Mucosa of rectum (tissue), 2 donors: ENCODE results near the gene DES.

Source experiments
- H3K27ac ChIP-seq, 2 donors: one replicate each; pipeline ENCODE4 v1.7.0; 2013; ENCODE audit warnings: inconsistent platforms in 2 of 2, low read depth in 2 of 2, low read length in 2 of 2
- H3K27me3 ChIP-seq, 2 donors: one replicate each; pipeline ENCODE4 v1.7.0; 2013; ENCODE audit warnings: low read length in 2 of 2; ENCODE audit not compliant: control insufficient read depth in 2 of 2, insufficient read depth in 2 of 2
- H3K36me3 ChIP-seq, 2 donors: one replicate each; pipeline ENCODE4 v1.7.0; 2013; ENCODE audit warnings: low read length in 2 of 2; ENCODE audit not compliant: control insufficient read depth in 2 of 2, insufficient read depth in 2 of 2
- H3K4me1 ChIP-seq, 2 donors: one replicate each; pipeline ENCODE4 v1.7.0; 2013; ENCODE audit warnings: low read length in 2 of 2, mild to moderate bottlenecking in 1 of 2; ENCODE audit not compliant: control insufficient read depth in 2 of 2, insufficient read depth in 2 of 2
- H3K4me3 ChIP-seq, 2 donors: one replicate each; pipeline ENCODE4 v1.7.0; 2013; ENCODE audit warnings: low read length in 2 of 2
- H3K9ac ChIP-seq, 2 donors: one replicate each; pipeline ENCODE4 v1.7.0; 2013; ENCODE audit warnings: low read length in 2 of 2, low read depth in 1 of 2, mild to moderate bottlenecking in 1 of 2
- H3K9me3 ChIP-seq, 2 donors: one replicate each; pipeline ENCODE4 v1.7.0; 2013; ENCODE audit warnings: low read length in 2 of 2; ENCODE audit not compliant: control insufficient read depth in 2 of 2
- donor health status: healthy.
- donor health status: Normal muscosa, but diverticular disease.

Gene DES

DNA sequence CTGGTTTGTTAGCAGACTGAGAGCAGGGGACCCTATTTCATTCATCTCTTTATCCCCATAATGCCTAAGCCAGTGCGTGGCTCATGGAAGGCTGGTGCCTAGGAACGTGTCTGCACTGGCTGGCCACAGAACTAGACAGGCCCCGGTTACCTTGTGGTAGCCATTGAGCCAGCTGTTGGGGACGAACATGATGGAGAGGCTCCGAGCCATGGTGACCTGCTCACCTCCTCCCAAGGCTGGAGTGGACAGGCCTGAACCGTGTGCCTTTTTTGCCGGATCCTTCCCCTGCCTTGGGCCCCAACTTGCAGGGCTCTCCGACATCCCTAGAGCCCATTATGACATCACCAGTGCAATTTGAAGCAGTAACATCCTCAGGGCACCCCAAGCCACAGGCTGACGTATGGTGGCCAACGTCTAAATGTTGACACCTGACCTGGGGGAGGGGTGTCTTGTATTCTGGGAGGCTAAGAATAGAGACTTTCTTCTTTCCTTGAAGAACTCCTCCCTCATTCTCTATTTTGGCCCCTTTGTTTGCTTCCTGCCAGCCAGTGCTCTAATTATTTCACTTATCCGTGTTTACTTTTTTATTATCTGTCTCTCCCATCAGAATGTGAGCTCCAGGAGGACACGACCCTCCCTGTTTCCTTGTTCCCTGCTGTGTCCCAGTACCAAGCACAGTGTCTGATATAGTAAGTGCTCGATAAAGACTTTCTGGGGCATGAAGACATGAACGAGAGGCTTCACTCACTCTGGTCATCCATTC is 18.3 kb upstream of the DES start:
- no peaks in the 10 kb centered on the region for H3K9me3 ChIP-seq
- no peak overlapping the region for H3K4me3 ChIP-seq
- no peaks in the 10 kb centered on the region for H3K27me3 ChIP-seq
- no peak overlapping the region for H3K9ac ChIP-seq
- peak overlapping the region; percentile 48 to 83 for H3K27ac ChIP-seq
- H3K4me1 ChIP-seq: peaks cover 12 to 27% of the 10 kb centered on the region in 2 donors
- no peaks in the 10 kb centered on the region for H3K36me3 ChIP-seq

GRCh38 chr2:219400562-219400961 is 17.6 kb upstream of the DES start:
- H3K27me3 ChIP-seq: no peaks in the 10 kb centered on the region
- H3K4me3 ChIP-seq: no peak overlapping the region
- no peak overlapping the region for H3K27ac ChIP-seq
- no peaks in the 10 kb centered on the region for H3K36me3 ChIP-seq
- no peaks in the 10 kb centered on the region for H3K9me3 ChIP-seq
- no peak overlapping the region for H3K9ac ChIP-seq
- peaks cover 12 to 27% of the 10 kb centered on the region in 2 donors for H3K4me1 ChIP-seq

GRCh38 chr2:219401606-219402005 is 16.6 kb upstream of the DES start:
- Histone ChIP-seq H3K36me3 (no peaks in the 10 kb centered on the region), H3K9ac (no peak overlapping the region), H3K9me3 (no peaks in the 10 kb centered on the region), H3K4me1 (peaks cover 12 to 27% of the 10 kb centered on the region in 2 donors), H3K27me3 (no peaks in the 10 kb centered on the region), H3K27ac (no peak overlapping the region), H3K4me3 (no peak overlapping the region)

- Histone ChIP-seq H3K9ac (no peak overlapping the region), H3K4me1 (peaks cover 12 to 26% of the 10 kb centered on the region in 2 donors), H3K4me3 (no peak overlapping the region), H3K9me3 (no peaks in the 10 kb centered on the region), H3K27ac (no peak overlapping the region), H3K36me3 (no peaks in the 10 kb centered on the region), H3K27me3 (no peaks in the 10 kb centered on the region)
Observed at GRCh38 chr2:219402665-219403515, 15.3 kb upstream of the DES start.

DNA sequence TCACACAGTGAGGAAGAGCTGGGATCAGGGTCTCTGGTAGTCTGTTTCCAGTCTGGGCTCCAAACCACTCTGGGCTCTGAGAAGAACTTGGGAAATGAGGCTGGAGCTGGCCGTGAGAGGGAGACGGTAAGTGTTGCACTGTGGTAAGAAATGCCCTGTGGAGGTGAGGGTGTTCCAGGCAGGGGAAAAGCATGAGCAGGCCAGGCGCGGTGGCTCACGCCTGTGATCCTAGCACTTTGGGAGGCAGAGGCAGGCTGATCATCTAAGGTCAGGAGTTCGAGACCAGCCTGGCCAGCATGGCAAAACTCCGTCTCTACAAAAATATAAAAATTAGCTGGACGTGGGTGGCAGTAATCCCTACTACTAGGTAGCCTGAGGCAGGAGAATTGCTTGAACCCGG is 14.3 kb upstream of the DES start:
- H3K4me1 ChIP-seq: peaks cover 9 to 19% of the 10 kb centered on the region in 2 donors
- H3K4me3 ChIP-seq: no peak overlapping the region
- no peak overlapping the region for H3K9ac ChIP-seq
- no peaks in the 10 kb centered on the region for H3K27me3 ChIP-seq
- no peaks in the 10 kb centered on the region for H3K36me3 ChIP-seq
- H3K9me3 ChIP-seq: no peaks in the 10 kb centered on the region
- H3K27ac ChIP-seq: no peak overlapping the region

- no peaks in the 10 kb centered on the region for H3K36me3 ChIP-seq
- peak overlapping the region in 1 of 2 donors; percentile 57 for H3K27ac ChIP-seq
- no peak overlapping the region for H3K9ac ChIP-seq
- H3K27me3 ChIP-seq: peaks cover 0 to under 1% of the 10 kb centered on the region in 2 donors
- no peaks in the 10 kb centered on the region for H3K9me3 ChIP-seq
- H3K4me1 ChIP-seq: peaks cover 4 to 15% of the 10 kb centered on the region in 2 donors
- H3K4me3 ChIP-seq: no peak overlapping the region
Observed at GRCh38 chr2:219404291-219404910, 13.8 kb upstream of the DES start.

GRCh38 chr2:219404954-219405353 is 13.2 kb upstream of the DES start:
- no peaks in the 10 kb centered on the region for H3K9me3 ChIP-seq
- no peak overlapping the region for H3K9ac ChIP-seq
- H3K36me3 ChIP-seq: no peaks in the 10 kb centered on the region
- H3K4me1 ChIP-seq: peaks cover 1 to 10% of the 10 kb centered on the region in 2 donors
- peak overlapping the region; percentile 9 to 57 for H3K27ac ChIP-seq
- H3K4me3 ChIP-seq: no peak overlapping the region
- H3K27me3 ChIP-seq: peaks cover 0 to 1% of the 10 kb centered on the region in 2 donors

GRCh38 chr2:219405451-219405850 is 12.7 kb upstream of the DES start:
- H3K4me1 ChIP-seq: peaks cover 0 to 5% of the 10 kb centered on the region in 2 donors
- no peak overlapping the region for H3K9ac ChIP-seq
- H3K27me3 ChIP-seq: peaks cover 0 to 1% of the 10 kb centered on the region in 2 donors
- H3K36me3 ChIP-seq: no peaks in the 10 kb centered on the region
- no peaks in the 10 kb centered on the region for H3K9me3 ChIP-seq
- peak overlapping the region; percentile 9 to 57 for H3K27ac ChIP-seq
- no peak overlapping the region for H3K4me3 ChIP-seq

DNA sequence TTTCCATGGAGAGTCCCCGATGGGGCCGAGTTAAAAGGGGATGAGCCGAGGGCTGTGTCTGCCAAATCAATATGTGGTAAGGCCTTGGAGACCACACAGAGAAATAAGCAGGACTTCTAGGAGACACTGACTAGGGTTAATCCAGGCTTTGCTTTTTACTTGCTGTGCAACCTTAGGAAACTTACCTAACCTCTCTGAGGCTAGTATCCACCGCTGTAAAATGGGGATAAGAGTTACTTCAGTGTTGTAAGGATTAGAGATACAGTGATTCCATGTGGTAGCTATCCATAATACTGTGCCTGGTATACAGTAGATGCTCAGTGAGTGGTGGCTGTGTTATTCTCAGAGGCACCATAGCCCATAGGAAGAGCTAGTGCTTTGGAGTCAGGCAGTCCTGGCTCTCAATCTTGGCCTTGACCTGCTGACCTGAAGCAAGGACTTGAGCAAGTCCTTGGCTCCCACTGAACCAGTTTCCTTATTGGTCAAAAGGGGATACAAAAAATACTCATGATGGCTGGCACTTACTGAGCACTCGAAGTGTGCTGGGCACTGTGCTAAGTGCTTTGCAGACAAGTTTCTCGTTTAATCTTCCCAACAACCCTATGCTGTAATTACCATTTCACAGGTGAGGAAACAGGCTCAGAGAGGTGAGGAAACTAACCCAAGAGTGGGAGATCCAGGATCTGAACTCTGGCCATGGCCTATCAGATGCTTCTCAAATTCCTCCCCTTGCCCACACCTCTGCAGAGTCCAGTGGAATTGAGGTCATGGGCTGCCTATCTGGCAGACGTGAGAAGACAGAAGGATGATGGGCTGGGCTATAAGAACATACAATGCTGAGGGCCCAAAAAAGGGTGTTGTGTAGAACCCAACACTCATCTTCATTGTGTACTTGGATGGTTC is 12.0 kb upstream of the DES start:
- no peak overlapping the region for H3K9ac ChIP-seq
- peak overlapping the region; percentile 25 to 57 for H3K27ac ChIP-seq
- H3K36me3 ChIP-seq: no peaks in the 10 kb centered on the region
- no peaks in the 10 kb centered on the region for H3K9me3 ChIP-seq
- H3K4me1 ChIP-seq: no peaks in the 10 kb centered on the region
- H3K27me3 ChIP-seq: peaks cover 0 to 1% of the 10 kb centered on the region in 2 donors
- no peak overlapping the region for H3K4me3 ChIP-seq
